Body of pancreas (tissue), 4 donors: ENCODE data around the gene KRTAP5-7. TPM values are rescaled to one million over a fixed set of nuclear protein-coding genes. Genes with fewer than 3 reads are reported as not detected.
"Not testable (repeated sequence)": the region's sequence is repeated elsewhere in the genome, so short reads cannot be mapped to it uniquely, and the experiment has no call there.

Experiments used
- ATAC-seq: fragments of 150-250 bp; one replicate; pipeline ENCODE4 v1.9.1; 2016
- DNase-seq, 4 donors: peaks; one replicate each; pipeline ENCODE4 v3.0.0-alpha.2; 2019
- H3K27ac ChIP-seq, 4 donors: fragments of 200-600 bp; sonication (generic); 1 replicate in 3 of 4; 2 replicates in 1 of 4; pipeline versions ENCODE4 v1.5.1 to v1.6.1; 2016 to 2019; ENCODE audit warnings: mild to moderate bottlenecking in 1 of 4, mixed read lengths in 1 of 4, moderate library complexity in 1 of 4
- H3K27me3 ChIP-seq, 2 donors: fragments of 200-600 bp; sonication (generic); one replicate each; pipeline ENCODE4 v1.6.0; 2016; ENCODE audit warnings: mild to moderate bottlenecking in 1 of 2
- H3K36me3 ChIP-seq, 2 donors: fragments of 200-600 bp; sonication (generic); replicated peaks in 1 of 2; 2 replicates each; pipeline ENCODE4 v1.5.1; 2016; ENCODE audit warnings: low read depth in 2 of 2; ENCODE audit not compliant: insufficient read depth in 1 of 2
- H3K4me1 ChIP-seq: fragments of 200-600 bp; sonication (generic); one replicate; pipeline ENCODE4 v1.6.0; 2016
- H3K4me3 ChIP-seq, 2 donors: fragments of 200-600 bp; sonication (generic); 1 replicate in 1 of 2; 2 replicates in 1 of 2; pipeline ENCODE4 v1.5.1; 2016 to 2019
- H3K9me3 ChIP-seq, 3 donors: fragments of 200-600 bp; sonication (generic); 1 replicate in 2 of 3; 2 replicates in 1 of 3; pipeline ENCODE4 v1.5.1; 2016
- CTCF ChIP-seq, 7 experiments: fragments of 450-650 bp in 4 of 7; fragments of 200-600 bp in 3 of 7; sonication (generic) in 3 of 7; IDR thresholded peaks; one replicate each; pipeline ENCODE4 v1.5.1; 2016 to 2019; ENCODE audit warnings: antibody characterized with exemption in 7 of 7
- POLR2A ChIP-seq, 3 donors: fragments of 450-650 bp; IDR thresholded peaks; one replicate each; pipeline ENCODE4 v1.6.1; 2016; ENCODE audit warnings: antibody characterized with exemption in 3 of 3, mild to moderate bottlenecking in 2 of 3
- WGBS, 2 donors: methylation state at CpG; one replicate each; pipeline ENCODE4 v1.1.5; 2017; 5-methylcytosine and 5-hydroxymethylcytosine counted together
- intact Hi-C: fragments of 100-400 bp; cut with DNase I; formaldehyde crosslinking; loops from one replicate; pipeline ENCODE4 v1.15.1; 2023
- total RNA-seq, 2 donors: library from RNA; depleted of rRNA; stranded (reverse); fragments of >200 nt; gene quantifications; one replicate each; pipeline ENCODE4 v1.1.0, GENCODE V29; 2016

Gene KRTAP5-7
- total RNA-seq, 2 donors from 2014 or later = not detected

DNA sequence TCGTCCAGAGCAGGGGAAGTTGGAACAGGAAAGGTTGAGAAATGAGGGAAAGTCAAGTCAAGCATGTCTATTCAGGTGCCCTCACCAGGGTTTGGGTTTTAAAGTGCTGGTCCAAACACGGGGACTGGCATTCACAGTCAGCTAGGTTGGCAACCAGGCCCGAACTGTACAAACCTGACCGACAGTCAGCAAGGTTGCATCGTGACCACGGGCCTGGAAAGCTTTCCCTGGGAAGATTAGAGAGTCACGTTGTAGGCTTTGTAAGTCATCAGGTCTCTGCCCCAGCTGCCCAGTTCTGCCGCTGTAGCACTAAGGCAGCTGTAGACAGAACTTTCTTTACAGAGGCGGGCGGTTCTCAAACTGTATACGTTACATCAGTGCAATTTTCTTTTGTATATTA lies 45.7 kb downstream of the KRTAP5-7 start:
- no peak for TF ChIP-seq CTCF (IDR thresholded peaks at IDR 0.05)
- TF ChIP-seq POLR2A (IDR thresholded peaks at IDR 0.05) = no peak
- 74 to 78% methylated on average over 11 of the region's 11 CpGs for WGBS, 2 donors
- H3K4me1 ChIP-seq = no peaks in the 10 kb centered on the region
- intact Hi-C loops = no loop called here
- H3K9me3 ChIP-seq = no peaks in the 10 kb centered on the region
- no peak overlapping the region for H3K4me3 ChIP-seq
- ATAC-seq (no peak), DNase-seq (no peak)
- no peak overlapping the region for H3K27ac ChIP-seq
- no peaks in the 10 kb centered on the region for H3K36me3 ChIP-seq
- H3K27me3 ChIP-seq = no peaks in the 10 kb centered on the region

GRCh38 chr11:71574418-71574817 lies 47.4 kb downstream of the KRTAP5-7 start:
- WGBS, 2 donors = 51 to 68% methylated on average over 5 of the region's 5 CpGs
- Histone ChIP-seq H3K4me1 (no peaks in the 10 kb centered on the region), H3K36me3 (no peaks in the 10 kb centered on the region), H3K27ac (no peak overlapping the region), H3K4me3 (no peak overlapping the region), H3K27me3 (no peaks in the 10 kb centered on the region), H3K9me3 (no peaks in the 10 kb centered on the region)
- DNase-seq = no peak
- TF ChIP-seq CTCF (IDR thresholded peaks at IDR 0.05) (no peak), POLR2A (IDR thresholded peaks at IDR 0.05) (no peak)
- ATAC-seq = no peak
- intact Hi-C loops = no loop called here

GRCh38 chr11:71575723-71576424 lies 48.8 kb downstream of the KRTAP5-7 start:
- DNase-seq (no peak), ATAC-seq (no peak)
- no peaks in the 10 kb centered on the region for H3K4me1 ChIP-seq
- TF ChIP-seq POLR2A (IDR thresholded peaks at IDR 0.05) = no peak
- TF ChIP-seq CTCF (IDR thresholded peaks at IDR 0.05) = no peak
- WGBS, 2 donors = 85 to 87% methylated on average over 4 of the region's 4 CpGs
- H3K4me3 ChIP-seq = no peak overlapping the region
- no peaks in the 10 kb centered on the region for H3K36me3 ChIP-seq
- H3K27me3 ChIP-seq = no peaks in the 10 kb centered on the region
- intact Hi-C loops = no loop called here
- H3K9me3 ChIP-seq = no peaks in the 10 kb centered on the region
- H3K27ac ChIP-seq = no peak overlapping the region

DNA sequence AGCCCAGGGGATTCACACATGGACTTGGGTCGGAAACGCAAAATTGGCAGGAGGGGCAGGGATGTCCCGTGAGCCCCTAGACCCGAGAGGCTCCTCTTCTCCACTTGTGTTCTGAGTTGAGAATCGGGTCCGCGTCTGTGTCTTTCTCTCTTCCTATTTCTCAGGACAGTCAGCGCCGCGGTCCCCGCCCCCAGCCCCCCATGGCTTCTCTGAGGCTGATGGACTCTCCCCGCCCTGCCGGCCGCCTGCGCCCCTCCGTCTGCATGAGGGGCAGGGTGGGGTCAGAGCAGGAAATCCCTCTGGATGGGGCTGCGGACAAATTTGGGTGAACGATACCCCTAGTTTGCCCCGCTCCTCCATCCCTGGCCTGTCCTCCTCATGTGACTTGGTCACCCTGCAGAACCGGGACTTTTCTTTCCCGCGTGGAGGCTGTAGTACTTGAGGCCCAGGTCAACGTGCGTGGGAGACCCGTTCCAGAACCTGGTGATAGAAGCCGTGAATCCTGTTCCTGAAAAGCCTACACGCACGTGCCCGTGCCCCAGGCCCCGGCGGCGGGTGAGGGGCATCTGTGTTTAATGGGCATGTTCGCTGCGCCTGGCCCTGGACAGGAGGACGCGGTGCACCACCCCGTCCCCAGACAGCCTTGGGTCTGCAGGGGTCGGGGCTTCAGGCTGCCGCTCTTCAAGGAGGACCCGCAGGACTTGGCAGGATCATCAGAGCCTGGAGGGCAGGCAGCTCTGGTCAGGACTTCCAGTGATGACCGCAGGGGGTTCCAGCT lies 49.8 kb downstream of the KRTAP5-7 start:
- H3K27me3 ChIP-seq, intact Hi-C loops, H3K27ac ChIP-seq, H3K9me3 ChIP-seq, H3K4me1 ChIP-seq, H3K36me3 ChIP-seq, ATAC-seq, H3K4me3 ChIP-seq, DNase-seq: not testable (repeated sequence)
- WGBS, 2 donors = 84 to 88% methylated on average over 16 to 35 of the region's 41 CpGs

DNA sequence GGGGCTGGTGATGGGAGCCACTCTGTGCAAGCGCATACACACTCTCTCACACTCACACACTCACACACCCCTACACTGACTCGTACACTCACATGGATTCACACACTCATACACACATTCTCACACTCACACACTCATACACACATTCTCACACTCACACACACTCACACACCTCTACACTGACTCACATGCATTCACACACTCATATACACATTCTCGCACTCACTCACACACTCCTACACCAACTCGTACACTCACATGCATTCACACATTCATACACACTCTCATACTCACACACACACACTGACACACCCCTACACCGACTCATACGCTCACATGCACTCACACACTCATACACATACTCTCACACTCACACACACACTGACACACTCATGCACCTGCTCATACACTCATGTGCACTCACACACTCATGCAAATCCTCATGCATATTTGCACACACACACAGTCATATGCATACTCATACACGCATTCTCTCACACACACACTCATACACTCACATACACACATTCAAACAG lies 50.5 kb downstream of the KRTAP5-7 start:
- intact Hi-C loops = no loop called here
- H3K9me3 ChIP-seq = no peaks in the 10 kb centered on the region
- no peak overlapping the region for H3K27ac ChIP-seq
- H3K4me1 ChIP-seq = no peaks in the 10 kb centered on the region
- no peaks in the 10 kb centered on the region for H3K27me3 ChIP-seq
- H3K36me3 ChIP-seq = no peaks in the 10 kb centered on the region
- 92 to 94% methylated on average over 7 of the region's 7 CpGs for WGBS, 2 donors
- no peak for TF ChIP-seq POLR2A (IDR thresholded peaks at IDR 0.05)
- no peak for TF ChIP-seq CTCF (IDR thresholded peaks at IDR 0.05)
- H3K4me3 ChIP-seq = no peak overlapping the region
- DNase-seq (no peak), ATAC-seq (no peak)
